Ovary (tissue), 9 donors: ENCODE results near the gene DLEC1. TPM values are rescaled to one million over a fixed set of nuclear protein-coding genes. Genes with fewer than 3 reads are reported as not detected.

ENCODE experiments used
- DNase-seq, 5 donors: peaks; one replicate each; pipeline ENCODE4 v3.0.0-alpha.2; 2019 to 2020
- H3K27ac ChIP-seq, 2 donors: fragments of 200-600 bp; one replicate each; pipeline versions ENCODE4 v1.5.1 to v1.8.0; 2019 to 2022
- H3K27me3 ChIP-seq: fragments of 200-600 bp; one replicate; pipeline ENCODE4 v1.8.0; 2022
- H3K36me3 ChIP-seq: fragments of 200-600 bp; sonication (generic); one replicate; pipeline ENCODE4 v1.5.1; 2019
- H3K4me1 ChIP-seq: one replicate; pipeline ENCODE4 v1.8.1; 2013; ENCODE audit warnings: mild to moderate bottlenecking, moderate library complexity; ENCODE audit not compliant: insufficient read depth
- H3K4me3 ChIP-seq: fragments of 200-600 bp; sonication (generic); one replicate; pipeline ENCODE4 v1.5.1; 2017
- H3K9me3 ChIP-seq, 2 donors: fragments of 200-600 bp in 1 of 2; sonication (generic) in 1 of 2; one replicate each; pipeline versions ENCODE4 v1.5.1 to v1.8.1; 2013 to 2019; ENCODE audit warnings: mild to moderate bottlenecking in 1 of 2, moderate library complexity in 1 of 2
- CTCF ChIP-seq, 3 donors: fragments of 450-650 bp in 2 of 3; fragments of 200-600 bp in 1 of 3; IDR thresholded peaks; one replicate each; pipeline versions ENCODE4 v1.5.1 to v1.8.0; 2016 to 2022; ENCODE audit warnings: antibody characterized with exemption in 3 of 3, mild to moderate bottlenecking in 1 of 3
- EP300 ChIP-seq: sonication (generic); formaldehyde crosslinking; IDR thresholded peaks from one replicate; pipeline ENCODE4 v1.6.1; 2017; ENCODE audit warnings: antibody characterized with exemption
- POLR2A ChIP-seq: fragments of 450-650 bp; IDR thresholded peaks from one replicate; pipeline ENCODE4 v1.6.1; 2017; ENCODE audit warnings: antibody characterized with exemption, mild to moderate bottlenecking, moderate library complexity
- WGBS, 3 donors: extraction: QIAGEN DNeasy Blood & Tissue Kit in 1 of 3; methylation state at CpG; one replicate each; pipeline versions ENCODE4 v1.1.5 to v1.1.7; 2013 to 2017; 5-methylcytosine and 5-hydroxymethylcytosine counted together
- intact Hi-C, 4 donors: fragments of 100-400 bp; cut with DNase I; formaldehyde crosslinking; loops; one replicate each; pipeline versions ENCODE4 v1.11.0 to v1.15.1; 2022 to 2023
- polyA plus RNA-seq, 2 donors: library from polyadenylated mRNA; stranded (reverse); fragments of 200-250 nt in 1 of 2; fragments of 350-450 nt in 1 of 2; fragmentation: Illumina TruSeq in 1 of 2; extraction: RNeasy Lipid Tissue Mini Kit (QIAGEN cat#74804) in 1 of 2; gene quantifications; one replicate each; pipeline ENCODE4 v1.2.3, GENCODE V29; 2013 to 2014
- total RNA-seq, 7 donors: library from RNA; depleted of rRNA in 2 of 7; stranded (reverse); fragments of >200 nt in 2 of 7; fragmentation: NEBNext Ultra II Directional in 3 of 7; extraction: Animal tissue kit (Norgen Biotek cat#: 25700) in 3 of 7; gene quantifications; one replicate each; pipeline versions ENCODE4 v1.1.0 to v1.2.4, GENCODE V29; 2016 to 2023
- donor health status: DM: no; HTN: no; CAD: no; lungs with moderate emphysema.
- donor health status: DM: no; HTN: no; CAD: no.
- donor health status: Bipolar disorder and iron deficiency.
- donor health status: DM: yes; HTN: yes; CAD: no.
- donor health status: DM: no; HTN: no; CAD: no.
- donor health status: DM: yes; HTN: yes; CAD: no.

The DLEC1 gene
- total and polyA plus RNA-seq, 9 donors, result 0.93 to 23.8 (median 3.0) TPM

GRCh38 chr3:38139191-38139590 is 100.2 kb downstream of the DLEC1 start:
- peak overlapping the region; percentile 81 for H3K4me3 ChIP-seq
- intact Hi-C loops, result loop anchor here in 2 of 4 donors (2.0 to 10.0 kb wide), 3 partner anchors 26 to 208 kb away; partner anchors contain the start of genes OXSR1 (in 1 of the 2) and XYLB (in 1 of the 2)
- no peak for TF ChIP-seq POLR2A
- no peak for TF ChIP-seq EP300
- no peak for TF ChIP-seq CTCF (IDR thresholded peaks at IDR 0.05)
- H3K9me3 ChIP-seq, result no peaks in the 10 kb centered on the region
- no peak for DNase-seq
- no peaks in the 10 kb centered on the region for H3K36me3 ChIP-seq
- no peaks in the 10 kb centered on the region for H3K27me3 ChIP-seq
- H3K27ac ChIP-seq, result peak overlapping the region; percentile 73 to 94
- H3K4me1 ChIP-seq, result peaks cover 19% of the 10 kb centered on the region
- WGBS, 3 donors, result 6 to 11% (median 7%) methylated on average over 8 of the region's 8 CpGs

- no peak for DNase-seq
- peaks cover 19% of the 10 kb centered on the region for H3K4me1 ChIP-seq
- H3K27ac ChIP-seq, result no peak overlapping the region
- H3K9me3 ChIP-seq, result no peaks in the 10 kb centered on the region
- WGBS, 3 donors, result 85 to 91% (median 89%) methylated on average over 7 of the region's 7 CpGs
- no peaks in the 10 kb centered on the region for H3K36me3 ChIP-seq
- TF ChIP-seq POLR2A (no peak), EP300 (no peak), CTCF (IDR thresholded peaks at IDR 0.05) (no peak)
- no peaks in the 10 kb centered on the region for H3K27me3 ChIP-seq
- H3K4me3 ChIP-seq, result peak overlapping the region; percentile 81
- intact Hi-C loops, result loop anchor here in 2 of 4 donors (2.0 to 10.0 kb wide), 3 partner anchors 25 to 208 kb away; partner anchors contain the start of genes OXSR1 (in 1 of the 2) and XYLB (in 1 of the 2)
Measured at GRCh38 chr3:38139652-38140051, 100.6 kb downstream of the DLEC1 start.

GRCh38 chr3:38140326-38141172 is 101.5 kb downstream of the DLEC1 start:
- intact Hi-C loops, result no loop called here
- H3K27ac ChIP-seq, result no peak overlapping the region
- WGBS, 3 donors, result 91 to 95% (median 94%) methylated on average over 13 of the region's 13 CpGs
- H3K4me3 ChIP-seq, result no peak overlapping the region
- no peaks in the 10 kb centered on the region for H3K9me3 ChIP-seq
- DNase-seq, result no peak
- TF ChIP-seq EP300, result no peak
- TF ChIP-seq POLR2A, result no peak
- TF ChIP-seq CTCF (IDR thresholded peaks at IDR 0.05), result no peak
- peaks cover 15% of the 10 kb centered on the region for H3K4me1 ChIP-seq
- H3K36me3 ChIP-seq, result no peaks in the 10 kb centered on the region
- H3K27me3 ChIP-seq, result no peaks in the 10 kb centered on the region

- intact Hi-C loops, result no loop called here
- Histone ChIP-seq H3K27ac (no peak overlapping the region), H3K27me3 (no peaks in the 10 kb centered on the region), H3K9me3 (no peaks in the 10 kb centered on the region), H3K4me3 (no peak overlapping the region), H3K4me1 (peaks cover 12% of the 10 kb centered on the region), H3K36me3 (no peaks in the 10 kb centered on the region)
- DNase-seq, result no peak
- 94 to 95% (median 94%) methylated on average over 7 of the region's 7 CpGs for WGBS, 3 donors
- TF ChIP-seq CTCF (IDR thresholded peaks at IDR 0.05), result no peak
- TF ChIP-seq POLR2A, result no peak
- no peak for TF ChIP-seq EP300
Measured at GRCh38 chr3:38141173-38141951, 102.4 kb downstream of the DLEC1 start.
